ENCODE data around the gene FXYD6. TPM values are rescaled to one million over a fixed set of nuclear protein-coding genes. Genes with fewer than 3 reads are reported as not detected.

Gene FXYD6
- total and polyA plus RNA-seq, 2 donors (not counting 1 experiment from before 2014, with no cell fraction given) = not detected

DNA sequence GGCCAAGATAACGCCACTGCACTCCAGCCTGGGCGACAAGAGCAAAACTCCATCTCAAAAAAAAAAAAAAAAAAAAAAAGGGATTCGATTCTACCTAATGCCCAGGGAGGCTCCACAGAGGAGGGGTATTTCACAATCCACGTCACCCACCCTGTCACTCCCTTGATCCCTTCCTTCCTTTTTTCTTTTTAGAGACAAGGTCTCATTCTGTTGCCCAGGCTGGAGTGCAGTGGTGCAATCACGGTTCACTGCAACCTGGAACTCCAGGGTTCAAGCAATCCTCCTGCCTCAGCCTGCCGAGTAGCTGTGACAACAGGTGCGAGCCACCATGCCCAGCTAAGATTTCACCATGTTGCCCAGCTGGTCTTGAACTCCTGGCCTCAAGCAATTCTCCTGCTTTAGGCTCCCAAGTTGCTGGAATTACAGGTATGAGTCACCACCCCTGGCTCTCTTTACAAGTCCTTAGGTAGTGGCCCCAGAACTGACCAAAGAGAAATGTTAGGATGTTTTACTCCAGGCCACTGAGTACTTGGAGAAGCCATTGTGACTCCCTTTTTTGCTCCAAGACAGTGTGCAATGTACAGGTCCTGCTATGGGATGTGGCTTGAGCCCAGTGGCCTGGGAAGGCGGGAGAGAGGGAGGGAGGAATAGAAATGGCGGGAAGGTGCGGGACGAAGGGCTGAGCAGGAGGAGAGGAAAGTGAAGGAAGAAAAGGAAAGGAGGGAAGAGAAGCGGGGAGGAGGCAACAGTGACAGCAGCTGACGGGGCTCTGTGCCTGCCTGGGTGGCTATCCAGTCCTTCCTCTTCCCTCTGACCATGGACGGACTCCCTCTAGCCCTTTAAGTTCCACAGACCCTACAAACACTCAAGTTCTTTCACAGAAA lies 40.1 kb downstream of the FXYD6 start:
- CTCF ChIA-PET = interaction anchor here (0.8 to 5.9 kb wide), 5 partner anchors 18 to 335 kb away, joined by 3 to 40 read pairs (median 8); no protein-coding TSS in a partner anchor
- Histone ChIP-seq H3K4me1 (ENCODE audit: control insufficient read depth in 2 of 2, insufficient read depth in 2 of 2, low read length in 2 of 2) (no peaks in the 10 kb centered on the region), H3K27me3 (replicated peaks in 1 of 4; ENCODE audit: control extremely low read depth in 1 of 4, control insufficient read depth in 3 of 4, insufficient read depth in 4 of 4, low read length in 3 of 4) (peaks cover 0 to 9% (median 0%) of the 10 kb centered on the region in 4 experiments), H3K79me2 (ENCODE audit: control insufficient read depth, insufficient read depth, low read length) (no peaks in the 10 kb centered on the region), H3K4me2 (replicated peaks; ENCODE audit: low read depth, low read length, poor library complexity, severe bottlenecking) (no peak overlapping the region), H3K36me3 (replicated peaks in 1 of 2; ENCODE audit: control extremely low read depth in 1 of 2, control insufficient read depth in 1 of 2, extremely low read depth in 1 of 2, insufficient read depth in 2 of 2, low read length in 1 of 2) (no peaks in the 10 kb centered on the region), H3K27ac (ENCODE audit: low read length in 2 of 2) (no peak overlapping the region), H4K20me1 (ENCODE audit: control insufficient read depth, insufficient read depth, low read length, poor library complexity, severe bottlenecking) (no peaks in the 10 kb centered on the region), H3K9me3 (ENCODE audit: control extremely low read depth in 1 of 3, control insufficient read depth in 2 of 3, insufficient read depth in 1 of 3, low read length in 2 of 3) (no peaks in the 10 kb centered on the region), H3K4me3 (ENCODE audit: control extremely low read depth in 1 of 5, extremely low read depth in 1 of 5, insufficient read depth in 1 of 5, low read depth in 2 of 5, low read length in 4 of 5) (no peak overlapping the region), H3K9ac (ENCODE audit: low read length) (no peak overlapping the region), H2AFZ (ENCODE audit: insufficient read depth, low read depth, low read length, poor library complexity, severe bottlenecking) (no peak overlapping the region)
- Mint-ChIP-seq H3K4me3 (no peak overlapping the region), H3K9me3 (ENCODE audit: insufficient read depth) (no peaks in the 10 kb centered on the region), H3K27me3 (peaks cover 18% of the 10 kb centered on the region), H3K4me1 (peaks cover under 1% of the 10 kb centered on the region), H3K27ac (no peak overlapping the region)
- 81% methylated on average over 6 of the region's 14 CpGs for WGBS (ENCODE audit: insufficient coverage)
- DNase-seq (no peak), ATAC-seq (ENCODE audit: low read depth) (no peak)
- POLR2A ChIA-PET = no interaction called here
- intact Hi-C loops (cut with micrococcal nuclease) = no loop called here
- TF ChIP-seq EZH2 (IDR thresholded peaks at IDR 0.05; ENCODE audit: borderline replicate concordance, insufficient read depth, low read depth, low read length, poor library complexity, severe bottlenecking) (no peak), CTCF (IDR thresholded peaks at IDR 0.05) (no peak)

GRCh38 chr11:117835576-117835975 lies 40.9 kb downstream of the FXYD6 start:
- Histone ChIP-seq H4K20me1 (ENCODE audit: control insufficient read depth, insufficient read depth, low read length, poor library complexity, severe bottlenecking) (no peaks in the 10 kb centered on the region), H3K27me3 (replicated peaks in 1 of 4; ENCODE audit: control extremely low read depth in 1 of 4, control insufficient read depth in 3 of 4, insufficient read depth in 4 of 4, low read length in 3 of 4) (peaks cover 0 to 9% (median 0%) of the 10 kb centered on the region in 4 experiments), H3K4me2 (replicated peaks; ENCODE audit: low read depth, low read length, poor library complexity, severe bottlenecking) (no peak overlapping the region), H2AFZ (ENCODE audit: insufficient read depth, low read depth, low read length, poor library complexity, severe bottlenecking) (no peak overlapping the region), H3K36me3 (replicated peaks in 1 of 2; ENCODE audit: control extremely low read depth in 1 of 2, control insufficient read depth in 1 of 2, extremely low read depth in 1 of 2, insufficient read depth in 2 of 2, low read length in 1 of 2) (no peaks in the 10 kb centered on the region), H3K79me2 (ENCODE audit: control insufficient read depth, insufficient read depth, low read length) (no peaks in the 10 kb centered on the region), H3K4me1 (ENCODE audit: control insufficient read depth in 2 of 2, insufficient read depth in 2 of 2, low read length in 2 of 2) (peaks cover 6 to 7% of the 10 kb centered on the region in 2 donors), H3K9ac (ENCODE audit: low read length) (no peak overlapping the region), H3K9me3 (ENCODE audit: control extremely low read depth in 1 of 3, control insufficient read depth in 2 of 3, insufficient read depth in 1 of 3, low read length in 2 of 3) (no peaks in the 10 kb centered on the region), H3K27ac (ENCODE audit: low read length in 2 of 2) (no peak overlapping the region), H3K4me3 (ENCODE audit: control extremely low read depth in 1 of 5, extremely low read depth in 1 of 5, insufficient read depth in 1 of 5, low read depth in 2 of 5, low read length in 4 of 5) (no peak overlapping the region)
- peaks cover 8% of the 10 kb centered on the region for H3K4me1 Mint-ChIP-seq
- H3K27me3 Mint-ChIP-seq = peaks cover 18% of the 10 kb centered on the region
- POLR2A ChIA-PET = no interaction called here
- CTCF ChIA-PET = interaction anchor here (0.8 to 5.9 kb wide), 5 partner anchors 17 to 336 kb away, joined by 3 to 40 read pairs (median 8); no protein-coding TSS in a partner anchor
- intact Hi-C loops (cut with micrococcal nuclease) = no loop called here
- DNase-seq (no peak), ATAC-seq (ENCODE audit: low read depth) (no peak)
- H3K4me3 Mint-ChIP-seq = no peak overlapping the region
- no peak for TF ChIP-seq CTCF (IDR thresholded peaks at IDR 0.05)
- no peak for TF ChIP-seq EZH2 (IDR thresholded peaks at IDR 0.05; ENCODE audit: borderline replicate concordance, insufficient read depth, low read depth, low read length, poor library complexity, severe bottlenecking)
- no peaks in the 10 kb centered on the region for H3K9me3 Mint-ChIP-seq (ENCODE audit: insufficient read depth)
- 96% methylated on average over 5 of the region's 8 CpGs for WGBS (ENCODE audit: insufficient coverage)
- no peak overlapping the region for H3K27ac Mint-ChIP-seq

All from B cell (primary cell).